Stimulated activated CD4-positive, alpha-beta T cell treated with anti-CD3 and anti-CD28 coated beads, Interleukin-1b, Interleukin-23, amount 100 ng/mL, for 1 hour (primary cell): Measurements from ENCODE around the gene ELAVL2.

ENCODE experiments used
- DNase-seq, 2 donors: peaks; one replicate each; pipeline ENCODE4 v3.0.0-alpha.2; 2020; ENCODE audit warnings: low read depth in 2 of 2

The ELAVL2 gene

GRCh38 chr9:23769307-23769935 lies 56.6 kb downstream of the ELAVL2 start:
- DNase-seq, result no peak

- no peak for DNase-seq
Observed at GRCh38 chr9:23768861-23769260, 57.2 kb downstream of the ELAVL2 start.

GRCh38 chr9:23766613-23767012 lies 59.4 kb downstream of the ELAVL2 start:
- DNase-seq, result no peak

DNA sequence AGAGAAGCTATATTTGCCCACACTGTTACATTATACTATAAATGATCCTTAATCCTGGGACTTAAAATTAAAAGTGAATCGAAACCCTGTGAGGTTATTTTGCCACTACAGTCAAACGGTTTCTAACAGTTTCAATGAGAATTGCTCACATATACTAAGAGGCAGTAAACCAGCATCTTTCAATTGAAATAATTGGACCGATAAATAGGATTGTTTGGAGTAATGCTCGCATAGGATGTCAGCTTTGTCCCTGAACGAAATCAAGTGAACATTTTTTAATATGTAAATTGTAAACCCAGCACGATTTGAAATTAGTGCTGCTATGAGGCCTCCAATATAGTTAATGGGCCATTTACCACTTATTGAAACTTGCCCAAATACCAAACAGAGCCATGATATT lies 60.5 kb downstream of the ELAVL2 start:
- DNase-seq, result no peak

DNA sequence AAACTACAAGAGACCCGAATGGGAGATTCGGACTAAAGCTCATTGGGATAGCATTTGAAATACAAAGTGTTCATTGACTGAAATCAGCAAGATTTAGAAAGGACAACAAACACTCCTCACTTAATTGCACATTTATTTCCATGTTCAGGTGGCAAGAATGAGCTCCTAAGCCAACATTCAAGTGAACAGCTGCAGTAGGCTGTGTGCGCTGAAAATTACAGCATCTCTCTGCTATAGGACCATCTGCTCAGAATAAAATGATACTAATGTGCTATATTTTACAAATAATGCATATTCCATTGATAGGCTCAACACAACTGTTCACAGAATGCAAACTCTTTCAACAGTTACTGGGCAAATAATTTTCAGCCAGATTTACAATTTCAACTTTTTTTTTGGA lies 61.8 kb downstream of the ELAVL2 start:
- no peak for DNase-seq

DNA sequence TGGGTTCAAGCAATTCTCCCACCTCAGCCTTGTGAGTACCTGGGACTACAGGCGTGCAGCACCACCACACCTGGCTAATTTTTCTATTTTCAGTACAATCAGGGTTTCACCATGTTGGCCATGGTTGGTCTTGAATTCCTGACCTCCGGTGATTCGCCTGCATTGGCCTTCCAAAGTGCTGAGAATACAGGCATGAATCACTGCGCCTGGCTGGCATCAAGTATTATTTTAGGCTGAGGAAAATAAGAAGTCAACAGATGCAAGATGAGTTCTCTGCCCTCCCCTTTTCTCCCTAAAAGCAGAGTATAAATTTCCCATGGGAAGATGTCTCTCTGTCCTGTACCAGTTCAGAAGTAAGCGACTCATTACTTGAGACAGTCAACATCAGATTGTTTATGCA lies 71.5 kb downstream of the ELAVL2 start:
- no peak for DNase-seq

DNA sequence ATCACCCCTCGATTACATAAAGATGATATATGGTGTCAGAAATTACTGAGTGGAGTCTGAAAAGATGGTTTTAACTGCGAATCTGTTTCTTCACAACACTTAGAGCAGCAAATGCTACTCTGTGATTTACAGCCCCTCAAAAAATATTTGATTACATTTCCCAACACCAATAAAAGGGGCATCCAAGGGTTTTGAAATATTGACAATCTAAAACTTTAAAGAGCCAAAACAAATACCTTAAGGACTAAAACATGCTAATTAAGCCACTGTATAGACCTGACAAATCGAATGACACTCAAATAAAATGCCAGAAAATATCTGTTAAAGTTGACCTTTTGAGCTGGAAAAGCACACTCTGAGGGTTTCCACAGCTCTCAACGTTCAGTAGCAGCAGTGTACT lies 73.2 kb downstream of the ELAVL2 start:
- DNase-seq, result no peak

DNA sequence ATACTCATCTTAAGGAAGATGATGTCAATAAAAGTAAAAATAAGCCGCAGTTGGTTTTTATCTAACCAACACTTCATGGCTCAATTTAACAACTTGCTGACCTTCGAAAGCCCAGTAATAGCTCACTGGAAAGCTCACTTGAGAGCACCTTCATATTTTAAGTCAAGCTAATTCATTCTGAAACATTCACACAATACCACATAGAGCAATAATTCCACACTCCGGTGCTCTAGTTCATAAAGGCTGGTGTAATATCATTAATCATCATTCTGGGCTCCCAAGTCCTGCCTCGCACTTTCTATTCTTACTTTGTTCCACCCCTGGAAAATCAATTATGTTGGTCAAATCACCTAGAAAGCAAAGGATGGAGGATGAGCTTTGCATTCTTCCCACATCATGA lies 74.4 kb downstream of the ELAVL2 start:
- DNase-seq, result no peak

GRCh38 chr9:23750808-23751207 lies 75.2 kb downstream of the ELAVL2 start:
- DNase-seq, result no peak

DNA sequence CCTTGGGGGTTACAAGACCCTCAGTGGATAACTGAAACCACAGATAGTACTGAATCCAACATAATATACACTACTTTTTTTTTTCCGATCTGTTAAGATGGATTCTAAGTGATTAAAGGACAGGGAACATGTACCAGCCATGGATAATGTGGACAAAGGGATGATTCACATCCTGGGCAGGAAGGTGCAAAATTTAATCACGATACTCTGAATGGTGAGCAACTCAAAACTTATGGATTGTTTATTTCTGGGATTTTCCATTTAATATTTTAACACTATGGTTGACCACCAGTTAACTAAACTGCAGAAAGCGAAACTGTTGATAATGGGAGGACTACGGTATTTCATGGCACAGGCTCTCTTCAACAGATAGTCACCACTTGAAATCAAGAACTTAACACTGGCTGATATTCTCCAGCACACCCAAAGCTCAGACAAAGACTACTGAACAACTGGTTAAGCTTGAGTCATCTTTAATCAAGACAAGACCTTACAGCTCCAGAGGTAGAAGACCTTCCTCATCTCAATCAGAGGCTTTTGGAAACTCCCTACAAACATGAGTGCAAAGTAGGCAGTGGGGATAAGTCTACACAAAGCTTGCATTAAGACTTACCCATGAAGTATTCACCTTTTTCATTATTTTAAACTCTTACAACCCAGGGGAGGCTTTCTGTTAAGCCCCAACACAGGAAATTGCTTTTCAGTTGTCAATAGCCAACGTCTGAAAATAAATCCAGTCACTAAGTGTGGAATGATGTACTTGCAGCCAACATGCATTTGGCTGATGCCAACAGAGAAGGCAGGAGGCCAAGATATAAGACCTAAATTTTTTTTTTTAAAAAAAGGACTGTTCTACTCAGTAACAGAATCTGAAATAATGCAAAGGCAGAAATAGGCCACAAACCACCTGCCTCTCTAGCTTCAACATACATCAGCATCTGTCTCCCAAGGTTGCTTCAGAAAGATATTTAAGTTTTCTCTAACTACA lies 78.7 kb downstream of the ELAVL2 start:
- DNase-seq, result no peak

- no peak for DNase-seq
Observed at GRCh38 chr9:23746317-23746716, 79.7 kb downstream of the ELAVL2 start.

DNA sequence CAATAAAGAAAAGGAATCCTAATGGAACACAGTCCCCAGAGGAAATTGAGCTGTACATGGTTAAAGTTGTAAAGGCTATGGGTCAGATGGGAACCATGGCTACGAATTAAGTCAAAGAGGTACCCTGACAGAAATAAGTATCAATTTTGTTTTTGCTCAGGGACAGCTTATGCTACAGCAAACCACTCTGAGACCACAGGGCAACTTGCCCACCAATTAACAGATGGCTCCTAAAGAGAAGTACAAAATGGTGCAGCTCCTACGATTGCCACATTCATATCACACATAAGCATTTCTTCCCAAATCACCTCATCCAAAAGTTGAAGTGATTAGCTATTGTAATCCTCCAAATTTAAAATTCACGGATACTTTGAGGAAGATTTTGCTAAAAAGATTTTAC lies 83.0 kb downstream of the ELAVL2 start:
- DNase-seq, result no peak

DNA sequence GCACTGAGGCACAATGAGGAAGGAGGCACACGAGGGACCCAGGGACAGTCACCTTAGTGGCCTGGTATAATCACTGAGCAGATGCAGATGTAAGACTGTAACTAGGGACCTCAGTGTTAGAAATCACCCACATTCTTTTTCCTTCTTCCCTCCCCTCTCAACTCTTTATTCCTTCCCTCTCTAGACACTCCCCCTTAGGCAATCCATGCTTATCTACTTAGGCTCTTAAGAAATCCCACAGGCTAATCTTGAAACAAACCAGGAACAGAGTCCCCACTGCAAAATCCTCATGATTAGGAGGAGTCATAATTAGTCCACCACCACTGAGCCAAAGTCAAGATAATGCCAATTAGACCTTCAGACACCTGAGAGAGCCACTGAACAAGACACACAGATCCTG lies 84.7 kb downstream of the ELAVL2 start:
- no peak for DNase-seq

DNA sequence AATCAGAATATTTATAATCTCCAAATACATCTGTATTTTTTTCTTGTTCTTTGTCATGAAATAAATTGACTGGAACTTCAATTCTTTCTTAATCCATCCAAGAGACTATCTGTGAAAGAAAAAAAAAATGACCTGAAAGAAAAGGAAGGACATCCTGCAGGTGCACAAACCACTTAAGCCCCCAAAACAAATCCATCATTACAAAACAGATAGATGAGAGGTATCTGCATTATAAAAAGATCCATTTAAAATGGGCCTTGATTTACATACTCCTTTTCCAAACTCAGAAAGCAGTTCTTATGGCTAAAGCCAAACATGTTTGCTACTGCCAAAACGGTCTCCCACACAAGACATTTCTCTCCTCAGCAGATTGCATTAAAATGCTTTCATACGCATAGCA lies 85.5 kb downstream of the ELAVL2 start:
- DNase-seq, result no peak

DNA sequence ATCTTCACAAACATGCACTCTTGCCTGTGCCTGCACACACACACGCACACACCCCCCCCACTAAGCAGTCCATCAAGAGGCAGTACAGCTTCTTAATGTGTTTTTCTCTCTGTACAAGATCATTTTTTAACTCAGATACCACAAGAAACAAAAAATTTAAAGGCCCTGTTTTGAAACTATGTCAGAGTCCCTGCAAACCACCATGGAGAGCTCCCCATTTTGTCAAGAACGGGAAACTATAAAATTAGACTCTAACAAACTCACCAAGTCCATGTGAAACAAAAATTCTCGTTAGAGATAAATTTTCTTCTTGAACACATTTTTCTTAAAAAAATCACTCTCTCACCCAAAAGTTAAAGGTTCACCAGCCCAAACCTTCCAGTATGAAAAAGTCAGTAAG lies 86.3 kb downstream of the ELAVL2 start:
- DNase-seq, result no peak

DNA sequence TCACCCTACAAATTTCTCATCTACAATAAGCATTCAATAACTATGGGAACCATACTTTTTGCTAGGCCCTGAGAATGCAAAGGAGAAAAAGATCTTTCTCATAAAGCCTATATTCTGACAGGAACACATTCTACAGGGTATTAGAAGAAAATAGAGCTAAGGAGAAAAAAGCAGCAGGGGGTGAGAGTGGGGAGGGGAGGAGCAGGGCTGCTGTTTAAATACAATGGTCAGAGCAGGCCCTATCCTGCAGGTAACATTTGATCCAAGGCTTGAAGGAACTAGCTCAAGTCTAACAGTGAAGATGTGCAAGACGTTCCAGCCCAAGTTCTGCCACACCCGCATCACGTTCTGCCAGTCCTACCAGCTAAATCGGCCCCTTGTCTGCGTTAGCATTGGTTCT lies 89.7 kb downstream of the ELAVL2 start:
- DNase-seq, result no peak

DNA sequence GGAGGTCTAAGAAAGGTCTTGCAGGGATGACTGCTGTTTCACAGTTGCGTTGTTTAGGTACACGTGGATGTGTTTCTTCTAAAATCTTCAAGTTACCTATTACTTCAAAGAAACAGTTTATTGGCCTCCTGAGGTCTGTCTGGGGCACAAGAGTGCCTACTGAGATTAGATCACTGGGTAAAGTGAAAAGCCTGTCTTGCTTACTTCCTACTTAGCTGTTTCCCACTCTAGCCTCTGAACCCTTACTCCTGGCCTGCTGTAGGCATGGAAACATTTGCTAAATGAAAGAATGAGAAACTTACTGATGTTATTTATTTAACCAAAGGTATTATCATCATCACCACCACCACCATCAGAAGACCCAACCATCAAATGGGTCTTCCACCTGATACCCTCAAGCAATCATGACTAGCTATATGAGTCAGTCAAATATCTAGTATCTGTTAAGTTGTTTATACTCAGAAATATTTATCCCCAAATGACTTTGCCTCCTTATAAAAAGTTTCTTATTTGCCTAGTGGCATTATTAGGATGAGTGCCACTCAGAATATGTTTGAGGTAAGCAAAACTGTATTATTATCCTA lies 92.5 kb downstream of the ELAVL2 start:
- no peak for DNase-seq

- no peak for DNase-seq
Observed at GRCh38 chr9:23731353-23731752, 94.7 kb downstream of the ELAVL2 start.

- no peak for DNase-seq
Observed at GRCh38 chr9:23730364-23730763, 95.7 kb downstream of the ELAVL2 start.

DNA sequence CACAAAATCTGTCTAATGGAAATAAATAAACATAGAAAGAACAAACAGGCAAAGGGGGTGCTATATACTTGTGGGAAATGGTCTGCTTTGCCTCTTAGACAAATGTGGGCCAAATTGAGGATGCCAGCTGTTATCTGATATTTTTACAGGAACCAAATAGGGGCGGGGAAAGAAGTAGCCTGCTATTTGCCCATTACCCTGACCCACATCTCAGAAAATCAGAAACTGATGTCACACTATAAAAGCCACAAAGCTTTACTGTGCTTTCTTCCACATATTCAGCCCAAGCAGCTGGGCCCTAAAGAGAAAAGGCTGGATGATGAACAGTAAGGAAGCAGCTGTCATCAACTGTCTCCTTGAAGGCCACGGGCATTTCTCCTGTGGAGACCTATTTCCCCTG lies 97.3 kb downstream of the ELAVL2 start:
- no peak for DNase-seq

GRCh38 chr9:23725279-23725946 lies 100.6 kb downstream of the ELAVL2 start:
- DNase-seq, result no peak

DNA sequence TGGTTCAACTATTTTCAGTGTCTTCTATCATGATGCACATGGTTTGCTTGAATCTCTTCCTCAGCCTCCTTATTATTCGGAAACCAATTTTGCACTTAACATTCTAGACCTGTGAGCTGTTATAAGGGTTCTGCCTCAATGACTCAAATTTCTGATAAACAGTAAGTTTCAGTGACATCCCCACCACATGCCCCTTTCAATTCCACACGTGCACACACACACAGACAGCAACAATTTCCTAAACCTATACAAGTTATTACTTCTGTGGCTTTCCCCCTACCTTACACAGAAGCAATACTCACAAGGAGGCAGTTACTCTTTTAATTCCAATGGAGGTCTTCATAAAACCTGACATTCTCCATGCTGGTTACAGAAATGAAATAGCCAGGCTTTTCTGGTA lies 102.4 kb downstream of the ELAVL2 start:
- no peak for DNase-seq
